Endothelial cell of hepatic sinusoid (primary cell): ENCODE results near the gene NFE2L1.

Source experiments
- in situ Hi-C: cut with HindIII; loops from 2 replicates; pipeline ENCODE4 v1.10.0; 2017; ENCODE audit warnings: low sequenced_read_pairs

The NFE2L1 gene

DNA sequence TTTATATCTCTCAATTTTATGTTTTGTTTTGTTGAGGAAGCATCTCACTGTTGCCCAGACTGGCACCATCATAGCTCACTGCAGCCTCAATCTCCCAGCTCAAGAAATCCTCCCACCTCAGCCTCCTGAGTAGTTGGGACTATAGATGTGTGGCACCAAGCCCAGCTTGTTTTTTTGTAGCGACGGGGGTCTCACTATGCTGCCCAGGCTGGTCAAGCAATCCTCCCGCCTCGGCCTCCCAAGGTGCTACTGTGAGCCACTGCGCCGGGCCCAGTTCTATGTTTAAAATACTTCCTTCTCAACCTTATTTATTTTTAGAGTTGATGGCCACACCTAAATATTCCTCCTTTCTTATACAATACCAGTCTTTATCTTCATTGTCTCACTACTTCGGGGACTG, 1.9 kb upstream of the NFE2L1 start:
- in situ Hi-C loops: no loop called here

DNA sequence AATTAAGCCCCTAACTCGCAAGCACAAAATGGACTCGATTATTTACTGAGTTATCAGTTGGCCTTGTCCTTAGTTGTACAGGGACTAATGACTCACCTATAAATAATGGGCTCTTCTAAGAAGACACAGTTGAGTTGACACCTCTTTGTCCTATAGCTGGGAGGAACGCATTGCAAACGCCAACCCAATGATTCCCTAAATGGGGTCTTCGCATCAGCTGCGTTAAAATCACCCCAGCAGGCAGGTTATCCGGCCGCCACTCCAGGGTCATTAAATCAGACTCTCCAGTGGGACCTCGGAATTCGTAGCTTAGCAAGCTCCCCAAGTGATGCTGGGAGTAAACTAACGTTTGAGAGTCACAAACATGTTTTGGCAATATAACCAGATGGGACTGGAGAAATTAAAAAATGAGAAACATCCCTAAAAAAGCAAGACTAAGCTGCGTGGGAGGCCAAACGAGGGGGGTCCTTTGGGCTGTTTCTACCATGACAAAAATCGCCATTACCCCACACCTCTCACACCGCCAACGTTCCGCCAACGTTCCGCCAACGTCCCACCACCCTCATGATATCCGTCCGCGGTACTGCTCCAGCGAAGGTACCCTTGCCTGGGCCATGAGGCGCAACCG, 932 bp upstream of the NFE2L1 start:
- in situ Hi-C loops: no loop called here

DNA sequence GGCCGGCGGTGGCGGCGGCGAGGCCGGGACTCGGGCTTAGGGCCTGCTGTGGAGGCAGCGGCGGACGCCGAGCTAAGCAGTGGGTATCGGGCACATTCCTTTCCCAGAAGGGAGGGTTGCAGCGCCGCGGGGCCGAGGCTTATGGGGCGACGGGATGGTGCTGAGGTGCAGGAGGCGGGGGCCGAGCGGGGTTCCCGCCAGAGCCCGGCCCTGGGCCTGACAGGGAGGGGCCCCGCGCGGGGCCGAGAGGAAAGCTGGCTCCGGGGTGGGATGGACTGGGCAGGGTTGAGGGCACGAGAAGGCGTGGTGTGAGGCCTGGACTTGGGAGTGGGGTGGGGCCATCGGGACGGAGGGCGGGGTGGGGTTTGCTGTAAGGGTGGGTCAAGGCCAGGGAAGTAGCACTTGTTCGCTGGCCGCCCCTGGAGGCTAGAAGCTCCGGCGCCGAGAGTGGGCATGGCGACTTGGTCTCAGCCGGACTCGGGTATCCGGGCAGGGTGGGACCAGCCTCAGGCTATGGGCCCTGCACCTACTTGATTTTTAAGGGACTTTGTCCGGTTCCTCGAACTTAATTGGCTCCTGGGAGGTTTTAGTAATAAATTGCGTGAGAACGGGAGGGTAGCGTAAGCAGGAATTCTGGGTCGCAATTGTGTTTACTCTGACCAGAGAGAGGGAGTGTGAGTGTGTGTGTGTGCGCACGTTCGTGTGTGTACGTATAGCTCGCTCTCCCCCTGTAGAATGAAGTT, 396 bp downstream of the NFE2L1 start:
- in situ Hi-C loops: no loop called here

DNA sequence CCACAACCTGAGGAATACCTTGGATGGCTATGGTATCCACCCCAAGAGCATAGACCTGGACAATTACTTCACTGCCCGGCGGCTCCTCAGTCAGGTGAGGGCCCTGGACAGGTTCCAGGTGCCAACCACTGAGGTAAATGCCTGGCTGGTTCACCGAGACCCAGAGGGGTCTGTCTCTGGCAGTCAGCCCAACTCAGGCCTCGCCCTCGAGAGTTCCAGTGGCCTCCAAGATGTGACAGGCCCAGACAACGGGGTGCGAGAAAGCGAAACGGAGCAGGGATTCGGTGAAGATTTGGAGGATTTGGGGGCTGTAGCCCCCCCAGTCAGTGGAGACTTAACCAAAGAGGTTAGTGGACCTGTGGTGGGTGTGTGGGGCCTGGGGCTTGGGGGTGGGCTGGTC, 3.1 kb downstream of the NFE2L1 start:
- in situ Hi-C loops: no loop called here

DNA sequence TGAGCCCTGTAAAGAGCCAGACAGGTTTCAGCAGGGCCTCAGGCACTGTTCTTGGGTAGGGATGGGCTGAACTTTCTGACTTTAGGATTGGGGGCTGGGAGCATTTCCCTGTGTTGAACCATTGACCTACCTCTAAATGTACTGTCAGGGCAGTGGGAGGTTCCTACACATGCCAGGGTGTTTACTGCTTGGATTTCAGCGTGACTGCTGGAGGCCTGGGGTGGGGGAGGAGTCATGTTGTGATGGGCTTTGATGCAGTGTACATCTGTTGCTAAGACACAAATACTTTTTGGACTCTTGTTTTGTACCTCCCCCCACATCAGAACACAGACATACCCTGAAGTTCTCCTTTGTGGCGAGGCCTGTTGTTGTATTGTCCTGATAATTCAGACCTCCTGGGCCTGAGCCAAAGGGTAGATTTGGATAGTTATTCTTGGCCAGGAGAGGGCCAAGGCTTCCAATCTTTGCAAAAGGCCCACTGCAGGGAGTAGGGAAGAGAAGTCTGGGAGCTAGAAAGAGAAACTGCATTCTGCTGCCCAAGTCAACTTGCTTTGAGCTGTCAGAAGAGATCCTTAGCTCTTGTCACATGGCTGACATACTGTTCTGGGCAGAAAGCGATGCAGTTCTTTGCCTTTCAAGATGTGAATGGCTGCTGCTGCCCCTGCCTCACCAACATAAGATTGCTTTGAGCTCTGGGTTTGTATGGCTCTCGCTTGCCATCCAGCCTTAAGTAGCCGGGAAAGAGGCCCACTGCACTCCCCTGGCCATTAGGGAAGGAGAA, 3.7 kb downstream of the NFE2L1 start:
- in situ Hi-C loops: no loop called here

DNA sequence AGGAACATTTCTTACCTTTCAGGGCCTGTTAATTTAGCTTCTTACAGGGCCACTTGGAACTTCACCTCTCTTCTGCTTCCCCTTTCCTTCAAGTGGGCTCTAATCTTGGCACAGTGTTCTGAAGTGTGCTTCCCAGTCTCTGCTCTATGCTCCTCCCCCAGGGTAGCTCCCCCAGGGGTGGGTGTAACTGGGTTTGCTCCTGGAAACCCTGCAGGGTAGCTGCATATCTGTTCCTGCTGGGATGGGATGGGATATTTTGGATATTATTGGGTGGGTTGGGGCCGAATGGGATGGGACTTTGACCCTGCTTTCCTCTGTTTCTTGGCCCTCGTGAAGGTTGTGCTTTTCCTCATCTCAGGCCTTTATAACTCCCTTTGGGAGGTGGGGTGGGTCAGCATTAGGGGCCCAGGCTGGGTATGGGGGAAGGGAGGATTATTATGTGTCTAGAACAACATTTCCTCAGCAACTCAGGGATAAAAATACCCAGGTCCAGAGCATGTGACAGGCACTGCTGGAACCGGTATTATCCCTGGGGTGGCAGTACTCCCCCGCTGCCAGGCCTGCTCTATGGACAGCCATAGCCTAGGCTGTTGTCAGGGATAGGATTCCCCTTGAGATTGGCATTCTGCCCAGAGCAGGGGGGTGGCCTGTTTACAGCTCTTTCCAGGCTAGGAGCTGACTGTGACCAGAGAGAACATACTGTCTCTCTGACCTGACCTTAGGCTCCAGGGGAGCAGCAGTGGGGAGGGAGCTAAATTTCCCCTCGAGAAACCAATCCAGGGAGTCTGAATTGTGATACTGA, 5.0 kb downstream of the NFE2L1 start:
- in situ Hi-C loops: no loop called here

DNA sequence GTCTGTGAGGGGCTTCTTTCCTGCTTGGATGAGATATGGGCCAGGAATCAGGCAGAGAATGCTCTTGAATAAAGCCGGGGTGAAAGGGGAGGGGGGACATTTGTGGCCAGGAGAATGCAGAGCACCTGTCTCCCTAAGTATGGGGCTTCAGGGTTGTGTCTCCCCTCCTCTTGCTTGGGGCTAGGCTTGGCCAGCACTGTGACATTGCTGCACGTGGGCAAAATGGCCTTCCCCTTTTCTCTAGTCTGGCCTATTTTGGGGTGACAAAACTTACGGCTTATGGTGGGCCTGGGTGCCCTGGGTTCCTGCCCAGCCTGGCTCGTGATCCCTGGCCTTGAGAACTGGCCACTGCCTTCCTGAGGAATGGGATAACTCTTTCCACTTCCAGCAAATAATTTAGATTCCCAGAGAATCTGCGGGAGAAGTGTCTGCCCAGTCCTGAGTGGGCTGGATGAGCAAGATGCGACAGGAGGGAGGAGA, 5.6 kb downstream of the NFE2L1 start:
- in situ Hi-C loops: no loop called here

DNA sequence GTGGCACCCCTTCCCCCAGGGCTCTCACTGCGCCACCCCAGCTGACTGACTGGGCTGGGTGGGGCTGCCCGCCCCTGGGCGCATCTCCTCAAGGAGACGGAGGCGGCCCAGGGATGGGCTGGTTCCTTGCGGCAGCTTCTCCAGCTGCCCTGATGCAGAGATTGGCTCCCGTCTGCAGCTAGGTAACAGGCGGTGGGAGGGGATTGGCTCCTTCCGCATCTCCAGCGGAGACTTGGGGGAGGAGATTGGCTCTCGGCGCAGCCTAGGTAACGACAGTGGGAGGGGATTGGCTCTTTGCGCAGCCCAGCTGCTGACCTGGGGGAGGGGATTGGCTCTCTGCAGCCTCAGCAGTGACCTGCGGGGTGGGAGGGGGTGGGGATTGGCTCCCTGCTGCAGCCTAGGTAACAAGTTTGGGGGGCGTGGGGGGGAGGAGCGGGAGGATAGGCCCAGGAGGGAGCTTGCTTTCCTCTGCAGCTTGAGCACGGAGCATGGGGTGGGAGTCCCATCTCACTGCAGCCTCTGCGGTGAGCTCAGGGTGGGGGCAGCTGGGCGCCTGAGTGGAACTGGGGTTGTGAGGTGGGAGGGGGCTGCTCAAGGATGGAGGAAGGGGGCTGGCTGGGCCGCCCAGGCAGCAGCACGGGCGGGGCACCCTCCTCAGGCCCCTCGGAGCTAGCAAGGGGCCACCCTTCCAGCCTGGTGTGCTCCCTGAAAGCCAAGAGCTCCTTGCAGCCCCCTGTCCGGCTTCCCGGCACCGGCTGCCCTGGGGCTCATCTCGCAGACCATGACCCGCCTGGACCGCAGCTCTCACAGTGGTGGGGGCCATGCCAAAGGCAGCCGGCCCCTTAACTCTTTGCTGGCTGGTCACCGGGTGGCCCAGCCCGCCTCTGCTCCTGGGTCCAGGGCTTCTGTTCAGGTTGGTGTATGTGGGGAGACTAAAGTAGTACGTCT, 6.4 kb downstream of the NFE2L1 start:
- in situ Hi-C loops: no loop called here

DNA sequence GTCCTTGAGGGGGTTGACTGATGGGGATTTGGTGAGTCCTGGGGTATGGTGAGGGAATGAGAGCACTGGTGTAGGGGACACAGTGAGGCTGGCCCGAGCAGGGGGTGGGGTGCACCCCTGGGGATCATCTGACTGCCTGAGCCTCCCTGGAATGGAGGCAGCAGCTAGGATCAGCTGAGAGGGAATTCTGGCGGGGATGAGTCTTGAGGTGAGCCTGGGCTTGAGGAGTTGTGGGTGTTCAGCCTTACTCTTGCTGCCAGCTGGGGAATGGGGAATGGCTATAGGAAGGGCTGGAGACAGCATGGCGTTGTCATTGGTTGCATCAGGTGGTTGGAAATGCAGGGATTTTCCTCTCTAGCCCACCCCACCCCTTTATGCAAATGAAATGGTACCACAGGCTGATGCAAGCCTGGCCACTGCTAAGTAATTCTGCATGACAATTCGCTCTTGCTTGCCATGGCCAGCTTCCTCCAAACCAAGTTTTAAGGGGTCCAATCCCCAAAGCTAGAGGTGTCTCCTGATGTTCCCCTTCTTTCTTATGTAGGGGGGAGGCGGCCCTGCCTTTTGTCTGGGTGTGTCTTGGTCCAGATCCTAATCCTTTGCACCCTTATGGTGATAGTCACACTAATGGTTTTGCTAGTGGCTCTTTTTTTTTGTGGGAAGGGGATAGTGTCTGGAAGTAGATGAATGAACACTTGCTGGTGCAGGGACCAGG, 7.5 kb downstream of the NFE2L1 start:
- in situ Hi-C loops: no loop called here

DNA sequence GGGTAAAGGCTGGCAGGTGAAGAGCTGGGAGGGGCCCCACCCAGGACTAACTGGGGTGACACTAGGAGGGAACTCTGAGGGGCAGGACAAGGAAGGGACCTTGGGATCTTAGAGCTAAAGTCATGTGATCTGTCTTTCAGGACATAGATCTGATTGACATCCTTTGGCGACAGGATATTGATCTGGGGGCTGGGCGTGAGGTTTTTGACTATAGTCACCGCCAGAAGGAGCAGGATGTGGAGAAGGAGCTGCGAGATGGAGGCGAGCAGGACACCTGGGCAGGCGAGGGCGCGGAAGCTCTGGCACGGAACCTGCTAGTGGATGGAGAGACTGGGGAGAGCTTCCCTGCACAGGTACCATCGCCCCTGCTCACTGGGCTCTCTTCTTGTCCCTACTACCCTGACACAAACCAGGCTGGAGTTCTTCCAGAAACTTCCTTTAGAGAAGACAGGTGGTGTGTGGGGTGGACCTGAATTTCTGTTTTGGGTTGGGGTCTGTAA, 8.1 kb downstream of the NFE2L1 start:
- in situ Hi-C loops: no loop called here

DNA sequence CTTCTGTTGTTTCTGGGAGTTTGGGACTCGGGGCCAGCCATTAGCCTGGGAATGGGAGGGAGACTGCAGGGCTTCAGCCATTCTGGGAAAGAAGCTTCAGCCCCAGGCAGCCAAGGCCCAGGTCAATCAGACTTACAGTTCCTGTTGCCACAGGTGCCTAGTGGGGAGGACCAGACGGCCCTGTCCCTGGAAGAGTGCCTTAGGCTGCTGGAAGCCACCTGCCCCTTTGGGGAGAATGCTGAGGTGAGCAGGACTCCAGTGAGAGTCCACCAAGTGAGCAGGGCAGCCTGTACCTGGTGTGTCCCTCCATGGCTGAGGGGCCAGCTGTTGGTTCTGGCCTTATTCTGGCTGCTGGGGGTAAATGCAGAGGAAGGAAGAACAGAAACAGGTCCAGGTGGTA, 8.7 kb downstream of the NFE2L1 start:
- in situ Hi-C loops: no loop called here

DNA sequence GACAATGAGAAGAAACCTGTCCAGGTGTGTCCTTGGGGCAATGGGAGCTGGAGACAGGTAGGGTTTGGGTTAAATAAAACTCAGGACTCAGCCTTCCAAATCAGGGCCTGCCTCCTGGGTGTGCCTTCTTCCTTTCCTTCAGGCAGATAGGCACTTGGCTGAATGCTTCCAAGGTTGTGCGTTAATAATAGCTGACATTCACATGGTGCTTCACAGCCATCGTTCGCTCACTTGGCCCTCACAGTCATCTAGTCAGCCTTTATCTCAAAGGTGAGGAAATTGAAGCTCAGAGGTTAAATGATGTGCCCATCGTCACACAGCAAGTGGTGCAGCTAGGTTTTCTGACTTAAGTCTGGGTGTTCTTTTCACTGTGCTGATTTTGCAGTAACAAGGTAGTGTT, 9.5 kb downstream of the NFE2L1 start:
- in situ Hi-C loops: no loop called here

DNA sequence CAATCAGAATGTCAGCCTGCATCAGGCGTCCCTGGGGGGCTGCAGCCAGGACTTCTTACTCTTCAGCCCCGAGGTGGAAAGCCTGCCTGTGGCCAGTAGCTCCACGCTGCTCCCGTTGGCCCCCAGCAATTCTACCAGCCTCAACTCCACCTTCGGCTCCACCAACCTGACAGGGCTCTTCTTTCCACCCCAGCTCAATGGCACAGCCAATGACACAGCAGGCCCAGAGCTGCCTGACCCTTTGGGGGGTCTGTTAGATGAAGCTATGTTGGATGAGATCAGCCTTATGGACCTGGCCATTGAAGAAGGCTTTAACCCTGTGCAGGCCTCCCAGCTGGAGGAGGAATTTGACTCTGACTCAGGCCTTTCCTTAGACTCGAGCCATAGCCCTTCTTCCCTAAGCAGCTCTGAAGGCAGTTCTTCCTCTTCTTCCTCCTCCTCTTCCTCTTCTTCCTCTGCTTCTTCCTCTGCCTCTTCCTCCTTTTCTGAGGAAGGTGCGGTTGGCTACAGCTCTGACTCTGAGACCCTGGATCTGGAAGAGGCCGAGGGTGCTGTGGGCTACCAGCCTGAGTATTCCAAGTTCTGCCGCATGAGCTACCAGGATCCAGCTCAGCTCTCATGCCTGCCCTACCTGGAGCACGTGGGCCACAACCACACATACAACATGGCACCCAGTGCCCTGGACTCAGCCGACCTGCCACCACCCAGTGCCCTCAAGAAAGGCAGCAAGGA, 10.4 kb downstream of the NFE2L1 start:
- in situ Hi-C loops: no loop called here

DNA sequence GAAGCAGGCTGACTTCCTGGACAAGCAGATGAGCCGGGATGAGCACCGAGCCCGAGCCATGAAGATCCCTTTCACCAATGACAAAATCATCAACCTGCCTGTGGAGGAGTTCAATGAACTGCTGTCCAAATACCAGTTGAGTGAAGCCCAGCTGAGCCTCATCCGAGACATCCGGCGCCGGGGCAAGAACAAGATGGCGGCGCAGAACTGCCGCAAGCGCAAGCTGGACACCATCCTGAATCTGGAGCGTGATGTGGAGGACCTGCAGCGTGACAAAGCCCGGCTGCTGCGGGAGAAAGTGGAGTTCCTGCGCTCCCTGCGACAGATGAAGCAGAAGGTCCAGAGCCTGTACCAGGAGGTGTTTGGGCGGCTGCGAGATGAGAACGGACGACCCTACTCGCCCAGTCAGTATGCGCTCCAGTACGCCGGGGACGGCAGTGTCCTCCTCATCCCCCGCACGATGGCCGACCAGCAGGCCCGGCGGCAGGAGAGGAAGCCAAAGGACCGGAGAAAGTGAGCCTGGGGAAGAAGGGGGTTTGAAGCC, 11.0 kb downstream of the NFE2L1 start:
- in situ Hi-C loops: no loop called here

DNA sequence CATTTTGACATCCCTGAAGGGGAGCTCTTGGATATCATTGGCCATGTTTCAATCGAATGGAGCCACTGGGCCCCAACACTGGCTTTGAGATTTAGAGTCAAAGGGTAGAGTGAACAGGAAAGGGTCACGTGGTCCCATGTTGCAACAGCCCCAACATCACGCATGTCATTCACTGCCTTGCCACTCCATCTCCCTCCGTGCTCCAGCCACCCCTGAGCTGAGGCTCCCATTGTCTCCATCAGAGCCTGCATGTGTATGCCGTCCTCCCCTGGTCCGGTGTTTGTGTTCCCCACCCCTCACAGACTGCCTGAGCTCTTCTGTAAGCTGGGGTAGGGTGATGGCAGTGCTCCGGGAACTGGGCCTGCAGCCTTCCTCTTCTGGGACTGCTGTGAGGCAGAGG, 12.1 kb downstream of the NFE2L1 start:
- in situ Hi-C loops: loop anchor here (5.0 kb wide), 1 partner anchor 63 kb away; no protein-coding TSS in a partner anchor

DNA sequence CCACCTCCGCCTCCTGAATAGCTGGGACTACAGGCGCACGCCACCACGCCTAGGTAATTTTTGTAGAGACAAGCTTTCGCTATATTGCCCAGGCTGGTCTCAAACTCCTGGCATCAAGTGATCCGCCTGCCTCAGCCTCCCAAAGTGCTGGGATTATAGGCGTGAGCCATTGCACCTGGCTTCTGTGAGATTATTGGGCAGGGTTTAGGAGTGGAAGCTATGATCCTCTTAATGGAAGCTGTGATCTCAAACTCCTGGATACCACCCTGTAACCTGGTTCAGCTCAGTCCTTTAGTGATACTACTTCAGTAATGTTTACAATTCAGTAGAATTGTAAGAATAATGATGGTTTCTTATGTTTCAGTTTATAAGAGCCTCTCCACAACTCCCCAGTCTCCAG, 14.1 kb downstream of the NFE2L1 start:
- in situ Hi-C loops: loop anchor here (5.0 kb wide), 1 partner anchor 65 kb away; no protein-coding TSS in a partner anchor

DNA sequence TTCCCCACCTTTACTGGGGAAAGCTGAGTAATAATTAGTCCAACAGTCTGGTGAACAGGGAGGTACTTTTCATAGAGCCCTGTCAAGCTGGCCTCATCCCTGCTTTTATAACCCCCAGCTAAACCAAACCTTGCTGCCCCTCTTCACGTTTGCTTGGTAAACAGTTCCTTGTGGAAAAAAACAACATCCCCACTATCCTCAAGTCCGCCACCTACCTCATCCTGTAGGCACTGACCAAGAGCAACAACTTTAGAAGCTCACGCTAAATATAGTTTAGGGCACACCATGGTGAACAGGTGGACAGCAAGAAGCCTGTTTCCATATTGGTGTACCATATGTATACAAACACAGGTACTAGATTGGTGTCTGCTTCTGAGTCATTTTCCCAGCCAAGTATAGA, 16.5 kb downstream of the NFE2L1 start:
- in situ Hi-C loops: loop anchor here (5.0 kb wide), 1 partner anchor 67 kb away; no protein-coding TSS in a partner anchor

DNA sequence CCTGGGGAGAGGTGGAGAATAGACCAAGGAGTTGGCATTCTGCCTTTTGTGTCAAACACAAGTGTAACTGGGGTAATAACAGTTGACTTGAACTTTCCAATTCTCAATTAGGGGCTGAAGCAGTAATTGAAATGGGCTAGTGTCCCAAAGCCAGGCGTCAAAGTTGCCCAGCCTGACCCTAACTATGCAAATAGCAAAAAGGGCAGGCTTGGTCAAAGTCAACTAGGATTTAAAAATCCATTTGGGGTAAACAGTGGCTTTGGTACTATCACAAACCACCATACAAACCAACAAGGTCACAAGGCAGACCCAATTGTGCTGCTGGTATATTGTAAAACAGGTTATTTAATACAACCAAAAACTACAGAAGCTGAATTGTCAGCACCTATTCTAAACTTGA, 18.0 kb downstream of the NFE2L1 start:
- in situ Hi-C loops: no loop called here
